Fibroblast of mammary gland (primary cell): Measurements from ENCODE around the gene ADAMTS14.

Experiments
- DNase-seq: peaks from one replicate; pipeline ENCODE4 v3.0.0-alpha.2; 2010; ENCODE audit warnings: low read depth
- H3K4me3 ChIP-seq: 2 replicates; pipeline ENCODE4 v1.5.1; 2011; ENCODE audit warnings: low read depth, mild to moderate bottlenecking, low read length, moderate library complexity; ENCODE audit not compliant: control insufficient read depth
- TF ChIP-seq, protein P1 (sequence below): conservative IDR thresholded peaks from 2 replicates; pipeline ENCODE4 v1.5.1; 2011; ENCODE audit warnings: low read depth, low read length, inconsistent platforms; ENCODE audit not compliant: control insufficient read depth, insufficient read depth

Gene ADAMTS14

DNA sequence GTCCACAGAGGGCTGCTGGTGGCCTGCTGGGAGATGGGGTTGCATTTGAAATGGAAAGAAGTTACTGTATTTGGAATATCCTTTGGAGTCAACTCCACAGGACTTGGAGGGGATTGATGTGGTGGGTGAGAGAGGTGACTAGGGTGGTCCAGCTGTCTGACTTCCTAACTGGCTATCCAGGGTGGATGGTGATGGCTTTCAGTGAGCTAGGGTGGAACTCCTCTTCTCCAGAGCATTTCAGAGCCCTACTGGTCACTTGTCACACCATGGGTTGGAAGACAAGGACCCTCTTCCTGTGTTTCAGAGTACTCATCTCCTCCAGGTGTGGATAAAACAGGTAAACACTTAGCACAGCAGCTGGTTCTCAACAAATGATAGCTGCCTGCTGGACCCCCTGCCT is 3.3 kb upstream of the ADAMTS14 start:
- DNase-seq = no peak
- TF ChIP-seq, protein P1, sequence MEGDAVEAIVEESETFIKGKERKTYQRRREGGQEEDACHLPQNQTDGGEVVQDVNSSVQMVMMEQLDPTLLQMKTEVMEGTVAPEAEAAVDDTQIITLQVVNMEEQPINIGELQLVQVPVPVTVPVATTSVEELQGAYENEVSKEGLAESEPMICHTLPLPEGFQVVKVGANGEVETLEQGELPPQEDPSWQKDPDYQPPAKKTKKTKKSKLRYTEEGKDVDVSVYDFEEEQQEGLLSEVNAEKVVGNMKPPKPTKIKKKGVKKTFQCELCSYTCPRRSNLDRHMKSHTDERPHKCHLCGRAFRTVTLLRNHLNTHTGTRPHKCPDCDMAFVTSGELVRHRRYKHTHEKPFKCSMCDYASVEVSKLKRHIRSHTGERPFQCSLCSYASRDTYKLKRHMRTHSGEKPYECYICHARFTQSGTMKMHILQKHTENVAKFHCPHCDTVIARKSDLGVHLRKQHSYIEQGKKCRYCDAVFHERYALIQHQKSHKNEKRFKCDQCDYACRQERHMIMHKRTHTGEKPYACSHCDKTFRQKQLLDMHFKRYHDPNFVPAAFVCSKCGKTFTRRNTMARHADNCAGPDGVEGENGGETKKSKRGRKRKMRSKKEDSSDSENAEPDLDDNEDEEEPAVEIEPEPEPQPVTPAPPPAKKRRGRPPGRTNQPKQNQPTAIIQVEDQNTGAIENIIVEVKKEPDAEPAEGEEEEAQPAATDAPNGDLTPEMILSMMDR = no peak
- no peak overlapping the region for H3K4me3 ChIP-seq

DNA sequence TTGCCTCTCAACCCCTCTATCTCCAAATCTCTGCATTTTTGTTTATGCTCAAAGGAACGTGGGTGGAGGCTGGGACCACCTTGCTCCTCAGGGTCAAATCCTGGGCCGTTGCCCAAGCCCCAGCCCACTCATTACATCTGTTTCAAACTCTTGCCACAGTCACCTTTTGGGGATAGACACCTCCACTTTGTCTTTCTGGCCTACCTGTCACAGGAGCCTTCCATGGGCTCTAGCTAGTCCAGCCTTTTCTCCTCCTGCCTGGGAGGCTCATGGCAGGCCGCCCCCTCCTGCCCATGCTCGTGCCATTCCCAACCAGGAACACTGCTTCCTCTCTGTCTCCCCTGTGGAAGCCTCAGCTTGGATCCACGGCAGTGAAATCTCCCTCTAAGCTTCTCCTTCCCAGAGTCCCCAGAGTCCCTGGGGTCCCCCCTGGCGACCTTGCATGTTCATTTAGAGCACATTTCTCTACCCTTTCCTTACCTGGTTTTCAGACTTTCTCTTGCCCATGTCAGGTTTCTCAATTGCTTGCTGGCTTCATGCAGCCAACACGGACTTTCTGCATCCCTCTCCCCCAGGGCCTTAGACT is 2.5 kb upstream of the ADAMTS14 start:
- TF ChIP-seq, protein P1 = no peak
- no peak for DNase-seq
- no peak overlapping the region for H3K4me3 ChIP-seq

- no peak for DNase-seq
- TF ChIP-seq, protein P1 = peak; percentile 15
- peak overlapping the region; percentile 40 for H3K4me3 ChIP-seq
These were observed 614 bp upstream of the ADAMTS14 start for GRCh38 chr10:70671619-70672164.

DNA sequence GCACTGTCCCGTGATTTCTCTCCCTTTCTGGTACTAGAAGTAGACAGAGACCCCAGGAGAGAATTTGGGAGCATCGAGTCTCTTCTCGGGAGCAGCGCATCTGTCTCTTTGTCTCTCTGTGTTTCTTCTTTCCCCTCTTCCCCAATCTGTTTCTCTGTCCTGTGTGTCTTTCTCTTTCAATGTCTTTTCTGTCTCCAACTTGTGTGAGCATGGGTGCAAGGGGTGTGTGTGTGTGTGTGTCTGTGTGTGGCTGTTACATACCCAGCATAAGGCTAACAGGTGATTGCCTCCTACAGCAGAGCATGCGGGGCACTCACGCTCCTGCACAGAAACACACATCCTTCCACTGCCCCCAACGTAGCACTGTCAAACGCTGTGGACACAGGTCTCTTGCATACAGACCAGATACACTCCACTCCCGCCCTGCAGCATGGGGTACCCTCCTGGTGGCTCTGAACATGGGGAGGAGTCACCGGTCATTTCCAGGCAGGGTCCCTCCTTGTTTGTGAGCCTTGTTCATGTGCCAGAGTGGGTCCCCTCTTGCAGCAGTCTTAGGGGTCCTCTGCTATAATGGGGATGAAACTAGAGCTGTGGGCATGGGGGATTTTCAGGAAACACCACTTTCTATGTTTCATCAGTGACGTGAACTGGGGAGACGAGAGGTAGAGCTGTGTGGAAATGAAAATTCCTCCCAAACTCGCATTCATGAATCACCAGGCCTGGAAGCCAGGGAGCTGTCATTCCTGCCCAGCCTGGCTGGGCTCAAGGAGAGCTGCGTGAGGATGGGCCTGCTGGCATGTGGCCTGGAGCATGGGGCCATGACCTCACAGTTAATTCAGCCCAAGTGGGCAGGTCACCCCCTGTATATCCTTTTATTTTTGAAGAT is 980 bp downstream of the ADAMTS14 start:
- H3K4me3 ChIP-seq = peak overlapping the region; percentile 43
- TF ChIP-seq, protein P1 = no peak
- peak; percentile 78 for DNase-seq

DNA sequence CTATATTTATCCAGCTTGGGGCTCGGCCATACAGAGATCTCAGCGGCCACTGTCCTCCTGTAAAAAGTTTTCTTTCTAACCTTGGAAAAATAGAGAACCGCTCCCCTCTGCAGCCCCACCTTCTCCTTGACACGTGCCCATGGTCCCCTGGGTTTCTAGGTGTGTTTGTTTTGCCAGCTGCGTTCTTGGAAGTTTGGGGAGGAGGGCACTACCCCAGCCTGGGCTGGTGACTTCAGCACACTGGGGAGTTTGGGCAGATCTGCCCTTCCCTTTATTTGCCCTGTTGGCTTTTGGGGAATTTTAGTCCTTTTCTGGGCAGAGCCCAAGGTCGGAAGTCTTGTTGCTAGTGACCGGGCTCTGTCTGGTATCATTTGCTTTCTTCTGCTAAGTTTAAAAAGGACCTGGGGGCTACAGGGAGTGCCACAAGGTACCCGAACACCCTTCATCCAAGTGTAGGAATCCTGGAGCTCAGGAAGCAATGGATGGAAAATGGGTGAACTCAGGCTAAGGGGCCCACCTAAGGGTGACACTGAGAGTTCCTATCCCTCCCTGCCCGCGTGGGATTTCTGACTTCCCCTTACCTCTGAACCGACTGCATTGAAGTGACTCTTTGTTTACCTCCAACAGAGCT is 1.7 kb downstream of the ADAMTS14 start:
- DNase-seq = no peak

More for the DNA sequence above, 1.7 kb downstream of the ADAMTS14 start:
- no peak overlapping the region for H3K4me3 ChIP-seq
- TF ChIP-seq, protein P1 = no peak
